CD14-positive monocyte (primary cell): Measurements from ENCODE around the gene CLEC2D. TPM values are rescaled to one million over a fixed set of nuclear protein-coding genes. Genes with fewer than 3 reads are reported as not detected.
"Not testable (repeated sequence)": the region's sequence is repeated elsewhere in the genome, so short reads cannot be mapped to it uniquely, and the experiment has no call there.

Experiments used
- DNase-seq, 3 donors: peaks; one replicate each; pipeline ENCODE4 v3.0.0-alpha.2; 2011 to 2022
- H2AFZ ChIP-seq: 2 replicates; pipeline ENCODE4 v1.6.0; 2012; ENCODE audit warnings: mild to moderate bottlenecking, low read depth, low read length, inconsistent platforms; ENCODE audit not compliant: insufficient read depth, poor library complexity, severe bottlenecking
- H3K27ac ChIP-seq, 2 donors: 1 replicate in 1 of 2; 2 replicates in 1 of 2; pipeline ENCODE4 v1.5.1; 2012 to 2013; ENCODE audit warnings: low read length in 2 of 2, control low read depth in 1 of 2, inconsistent platforms in 1 of 2, low read depth in 1 of 2, mild to moderate bottlenecking in 1 of 2
- H3K27me3 ChIP-seq, 2 donors: one replicate each; pipeline versions ENCODE4 v1.6.0 to v1.6.1; 2011 to 2013; ENCODE audit warnings: low read length in 2 of 2; ENCODE audit not compliant: control insufficient read depth in 2 of 2, insufficient read depth in 2 of 2
- H3K36me3 ChIP-seq, 2 donors: replicated peaks in 1 of 2; 1 replicate in 1 of 2; 2 replicates in 1 of 2; pipeline versions ENCODE4 v1.5.1 to v1.6.1; 2012 to 2013; ENCODE audit warnings: low read length in 2 of 2, control low read depth in 1 of 2, inconsistent platforms in 1 of 2, mild to moderate bottlenecking in 1 of 2; ENCODE audit not compliant: insufficient read depth in 2 of 2, control insufficient read depth in 1 of 2
- H3K4me1 ChIP-seq, 2 donors: 1 replicate in 1 of 2; 2 replicates in 1 of 2; pipeline versions ENCODE4 v1.5.1 to v1.6.1; 2012 to 2013; ENCODE audit warnings: low read length in 2 of 2, control low read depth in 1 of 2, inconsistent platforms in 1 of 2, mild to moderate bottlenecking in 1 of 2, moderate library complexity in 1 of 2; ENCODE audit not compliant: insufficient read depth in 2 of 2, control insufficient read depth in 1 of 2
- H3K4me2 ChIP-seq: replicated peaks from 2 replicates; pipeline ENCODE3; 2012; ENCODE audit warnings: low read length, moderate library complexity, mild to moderate bottlenecking; ENCODE audit not compliant: poor library complexity, severe bottlenecking; ENCODE audit errors: extremely low read depth
- H3K4me3 ChIP-seq, 3 experiments: fragments of 200-600 bp in 1 of 3; sonication (generic) in 1 of 3; replicated peaks in 1 of 3; 1 replicate in 2 of 3; 2 replicates in 1 of 3; pipeline ENCODE4 v1.5.1; 2011 to 2013; ENCODE audit warnings: low read length in 3 of 3, mild to moderate bottlenecking in 3 of 3, control low read depth in 2 of 3, low read depth in 2 of 3, inconsistent platforms in 1 of 3, moderate library complexity in 1 of 3
- H3K79me2 ChIP-seq: 2 replicates; pipeline ENCODE4 v1.6.0; 2012; ENCODE audit warnings: mild to moderate bottlenecking, control low read depth, inconsistent platforms, low read length, moderate library complexity; ENCODE audit not compliant: insufficient read depth
- H3K9ac ChIP-seq: 2 replicates; pipeline ENCODE4 v1.6.0; 2017; ENCODE audit warnings: low read length, mild to moderate bottlenecking; ENCODE audit not compliant: insufficient read depth, poor library complexity, severe bottlenecking
- H3K9me3 ChIP-seq, 2 donors: replicated peaks in 1 of 2; 1 replicate in 1 of 2; 2 replicates in 1 of 2; pipeline versions ENCODE4 v1.5.1 to v1.6.1; 2012 to 2013; ENCODE audit warnings: low read length in 2 of 2, control low read depth in 1 of 2; ENCODE audit not compliant: control insufficient read depth in 1 of 2, insufficient read depth in 1 of 2
- H4K20me1 ChIP-seq: 2 replicates; pipeline ENCODE4 v1.6.0; 2012; ENCODE audit warnings: mild to moderate bottlenecking, low read length, control low read depth, moderate library complexity; ENCODE audit not compliant: insufficient read depth
- H3K27ac Mint-ChIP-seq, 7 donors: one replicate each; pipeline ENCODE4 v1.8.0; 2020; ENCODE audit warnings: mild to moderate bottlenecking in 7 of 7, mixed read lengths in 7 of 7, moderate library complexity in 6 of 7, inconsistent platforms in 2 of 7
- H3K27me3 Mint-ChIP-seq, 3 donors: one replicate each; pipeline ENCODE4 v1.8.0; 2021 to 2022; ENCODE audit warnings: low read depth in 3 of 3, mild to moderate bottlenecking in 3 of 3, mixed read lengths in 3 of 3, moderate library complexity in 3 of 3, inconsistent platforms in 1 of 3
- H3K36me3 Mint-ChIP-seq, 2 donors: one replicate each; pipeline ENCODE4 v1.8.0; 2020; ENCODE audit warnings: mixed read lengths in 2 of 2, inconsistent platforms in 1 of 2, mild to moderate bottlenecking in 1 of 2
- H3K4me1 Mint-ChIP-seq: one replicate; pipeline ENCODE4 v1.8.0; 2020; ENCODE audit warnings: mild to moderate bottlenecking, mixed read lengths
- H3K4me3 Mint-ChIP-seq, 2 donors: one replicate each; pipeline ENCODE4 v1.8.0; 2020; ENCODE audit warnings: mild to moderate bottlenecking in 2 of 2, mixed read lengths in 2 of 2, moderate library complexity in 1 of 2
- H3K9me3 Mint-ChIP-seq, 7 donors: one replicate each; pipeline ENCODE4 v1.8.0; 2020 to 2022; ENCODE audit warnings: mixed read lengths in 7 of 7, mild to moderate bottlenecking in 6 of 7, moderate library complexity in 6 of 7, inconsistent platforms in 2 of 7
- CTCF ChIP-seq: fragments of 200-600 bp; IDR thresholded peaks from one replicate; pipeline ENCODE4 v1.8.0; 2022; ENCODE audit warnings: antibody characterized with exemption, mild to moderate bottlenecking
- WGBS: methylation state at CpG from one replicate; pipeline ENCODE4 v1.1.5; 2013; ENCODE audit warnings: missing lambda C conversion rate; ENCODE audit not compliant: insufficient coverage; 5-methylcytosine and 5-hydroxymethylcytosine counted together
- intact Hi-C, 2 donors: fragments of 100-400 bp; cut with micrococcal nuclease; formaldehyde crosslinking; loops; one replicate each; pipeline versions ENCODE4 v1.15.0 to v1.15.1; 2023
- polyA plus RNA-seq, 3 donors: library from polyadenylated mRNA; depleted of rRNA in 1 of 3; unstranded in 2 of 3; stranded (reverse) in 1 of 3; fragments of 300-500 nt in 2 of 3; fragments of >200 nt in 1 of 3; fragmentation: Illumina TruSeq in 2 of 3; gene quantifications; 1 replicate in 2 of 3; 2 replicates in 1 of 3; pipeline ENCODE4 v1.2.3, GENCODE V29; 2012 to 2021

CLEC2D gene
- polyA plus RNA-seq, 3 donors, result 2.5 to 26.9 (median 3.9) TPM

- Histone ChIP-seq H4K20me1 (no peaks in the 10 kb centered on the region), H3K4me1 (peaks cover 21 to 22% of the 10 kb centered on the region in 2 donors), H3K27ac (no peak overlapping the region), H3K27me3 (no peaks in the 10 kb centered on the region), H2AFZ (no peak overlapping the region), H3K36me3 (no peaks in the 10 kb centered on the region), H3K9me3 (no peaks in the 10 kb centered on the region), H3K4me2 (no peak overlapping the region), H3K79me2 (no peaks in the 10 kb centered on the region), H3K9ac (no peak overlapping the region), H3K4me3 (no peak overlapping the region)
- Mint-ChIP-seq H3K27me3 (no peaks in the 10 kb centered on the region), H3K27ac (peak overlapping the region in 1 of 7 donors; percentile 79), H3K36me3 (peaks cover 0 to 3% of the 10 kb centered on the region in 2 donors), H3K4me1 (peaks cover 29% of the 10 kb centered on the region), H3K9me3 (no peaks in the 10 kb centered on the region), H3K4me3 (no peak overlapping the region)
- intact Hi-C loops, result loop anchor here in 1 of 2 donors (5.0 kb wide), 1 partner anchor 58 kb away; no protein-coding TSS in a partner anchor
- 100% methylated on average over 1 of the region's 3 CpGs for WGBS
- DNase-seq, result no peak
- TF ChIP-seq CTCF, result no peak
These were observed 41.3 kb downstream of the CLEC2D start for GRCh38 chr12:9710584-9711375.

GRCh38 chr12:9711664-9712063 is 42.2 kb downstream of the CLEC2D start:
- peaks cover 12 to 14% of the 10 kb centered on the region in 2 donors for H3K4me1 ChIP-seq
- no CpG with 5 or more reads among the region's 1 CpG for WGBS

GRCh38 chr12:9713032-9713558 is 43.6 kb downstream of the CLEC2D start:
- H3K4me3 ChIP-seq, H3K4me3 Mint-ChIP-seq, H3K9me3 Mint-ChIP-seq, H2AFZ ChIP-seq, H3K27me3 Mint-ChIP-seq, H4K20me1 ChIP-seq, H3K36me3 Mint-ChIP-seq, H3K4me1 Mint-ChIP-seq, H3K4me1 ChIP-seq, DNase-seq, H3K9ac ChIP-seq, H3K36me3 ChIP-seq, H3K9me3 ChIP-seq, H3K4me2 ChIP-seq, H3K79me2 ChIP-seq, H3K27me3 ChIP-seq, H3K27ac ChIP-seq: not testable (repeated sequence)
- H3K27ac Mint-ChIP-seq, result peak overlapping the region in 3 of 7 donors; percentile 23 to 70 (median 32)
- no CpG with 5 or more reads among the region's 6 CpGs for WGBS
- intact Hi-C loops, result loop anchor here in 1 of 2 donors (5.0 kb wide), 1 partner anchor 61 kb away; no protein-coding TSS in a partner anchor

More at GRCh38 chr12:9711664-9712063, 42.2 kb downstream of the CLEC2D start:
- Mint-ChIP-seq H3K36me3 (peaks cover 0 to 4% of the 10 kb centered on the region in 2 donors), H3K4me3 (no peak overlapping the region), H3K4me1 (peaks cover 22% of the 10 kb centered on the region), H3K9me3 (no peaks in the 10 kb centered on the region), H3K27me3 (no peaks in the 10 kb centered on the region), H3K27ac (peak overlapping the region in 1 of 7 donors; percentile 37)
- no peak overlapping the region for H3K27ac ChIP-seq
- no peak overlapping the region for H3K4me2 ChIP-seq
- no peaks in the 10 kb centered on the region for H3K36me3 ChIP-seq
- TF ChIP-seq CTCF, result no peak
- H3K9me3 ChIP-seq, result no peaks in the 10 kb centered on the region
- H2AFZ ChIP-seq, result no peak overlapping the region
- no peaks in the 10 kb centered on the region for H3K79me2 ChIP-seq
- no peaks in the 10 kb centered on the region for H3K27me3 ChIP-seq
- no peak for DNase-seq
- no peak overlapping the region for H3K9ac ChIP-seq
- intact Hi-C loops, result loop anchor here in 1 of 2 donors (5.0 kb wide), 1 partner anchor 59 kb away; no protein-coding TSS in a partner anchor
- no peaks in the 10 kb centered on the region for H4K20me1 ChIP-seq
- H3K4me3 ChIP-seq, result no peak overlapping the region
